ENCODE results near the gene HAUS8. TPM values are rescaled to one million over a fixed set of nuclear protein-coding genes. Genes with fewer than 3 reads are reported as not detected.

HAUS8 gene
- total and polyA plus RNA-seq, 2 of the 4 experiments (the other 2 are of a cell fraction): 3.4 to 14.2 TPM

- H3K9me3 ChIP-seq (ENCODE audit: control insufficient read depth, insufficient read depth, low read length): no peaks in the 10 kb centered on the region; the same call in 1 of the 2 replicates
- H4K91ac ChIP-seq (ENCODE audit: insufficient read depth, low read depth, low read length): no peak overlapping the region
- H3K4ac ChIP-seq (ENCODE audit: low read depth, low read length): peak overlapping the region; percentile 39; the same call in 1 of the 2 replicates
- H2AK5ac ChIP-seq (ENCODE audit: low read depth, low read length): peak overlapping the region; percentile 43; the same call in 1 of the 2 replicates
- dilution Hi-C loops (cut with HindIII; ENCODE audit: low sequenced_read_pairs, unreplicated experiment): no loop called here
- 0 out of 2 replicates have a peak overlapping the region, but pooled peaks have one; percentile 21 for H3K14ac ChIP-seq (replicated peaks; ENCODE audit: low read depth, low read length)
- H2BK15ac ChIP-seq (ENCODE audit: low read depth, low read length): no peak overlapping the region
- H2AK9ac ChIP-seq (replicated peaks; ENCODE audit: low read depth, low read length, poor library complexity): peak overlapping the region; percentile 81
- no peak overlapping the region for H3K56ac ChIP-seq (ENCODE audit: extremely low read depth, insufficient read depth, low read length)
- peak overlapping the region in 1 of 2 experiments; percentile 38; a peak in 1 of 4 replicates for H4K8ac ChIP-seq (ENCODE audit: low read depth in 2 of 2, low read length in 2 of 2)
- in situ Hi-C loops (cut with MboI; ENCODE audit: low sequenced_read_pairs): no loop called here
- ChIA-PET POLR2A (ENCODE audit: unreplicated experiment) (no interaction called here), CTCF (no interaction called here)
- peaks cover 31% of the 10 kb centered on the region for H3K4me1 ChIP-seq (ENCODE audit: control insufficient read depth, insufficient read depth, low read length)
- ATAC-seq (ENCODE audit: low read depth) (no peak), DNase-seq (no peak)
- H3K79me1 ChIP-seq (ENCODE audit: low read depth in 1 of 2, low read length in 2 of 2): peaks cover 19 to 76% of the 10 kb centered on the region in 2 experiments
- H3K36me3 ChIP-seq (ENCODE audit: control insufficient read depth, insufficient read depth, low read length): peaks cover 17% of the 10 kb centered on the region
- no peak overlapping the region; the same call in 1 of the 2 replicates for H4K5ac ChIP-seq (ENCODE audit: low read depth, low read length)
- peak overlapping the region; percentile 41 for H3K27ac ChIP-seq (ENCODE audit: insufficient read depth, low read length)
- H4K20me1 ChIP-seq (ENCODE audit: insufficient read depth, low read length): peaks cover 62% of the 10 kb centered on the region
- H2BK20ac ChIP-seq (ENCODE audit: low read depth, low read length): no peak overlapping the region
- intact Hi-C loops (cut with micrococcal nuclease): no loop called here
- 83% methylated on average over 1 of the region's 15 CpGs; no CpG with 5 or more reads in 1 of the 2 experiments for WGBS, 2 experiments (ENCODE audit: extremely low coverage in 2 of 2, insufficient read length in 1 of 2)
- H3K4me3 ChIP-seq (ENCODE audit: insufficient read depth, low read depth, low read length): no peak overlapping the region
- no peak overlapping the region for H3K9ac ChIP-seq (ENCODE audit: low read depth, low read length)
- H3K18ac ChIP-seq (ENCODE audit: low read depth, low read length): no peak overlapping the region
- H2AFZ ChIP-seq (replicated peaks; ENCODE audit: low read length, poor library complexity): peak overlapping the region; percentile 37
- peaks cover 38% of the 10 kb centered on the region for H3K9me1 ChIP-seq (ENCODE audit: insufficient read depth, low read length)
- peak overlapping the region; percentile 61 for H2BK5ac ChIP-seq (ENCODE audit: low read depth, low read length, poor library complexity, severe bottlenecking)
- TF ChIP-seq POLR2A (IDR thresholded peaks at IDR 0.05; ENCODE audit: low read depth, low read length) (no peak), ELK1 (IDR thresholded peaks at IDR 0.05; ENCODE audit: borderline replicate concordance, low read depth, low read length) (no peak), CEBPB (IDR thresholded peaks at IDR 0.05; ENCODE audit: low read depth, low read length) (no peak), MAFK (IDR thresholded peaks at IDR 0.05; ENCODE audit: low read depth, low read length) (no peak), USF2 (IDR thresholded peaks at IDR 0.05; ENCODE audit: low read depth, low read length) (no peak), MAZ (IDR thresholded peaks at IDR 0.05; ENCODE audit: borderline replicate concordance, low read depth, low read length) (no peak), CTCF (conservative IDR thresholded peaks at IDR 0.05; ENCODE audit: low read depth, low read length) (no peak), CHD1 (IDR thresholded peaks at IDR 0.05; ENCODE audit: low read depth, low read length) (no peak), BHLHE40 (IDR thresholded peaks at IDR 0.05; ENCODE audit: low read depth, low read length) (no peak), RFX5 (IDR thresholded peaks at IDR 0.05; ENCODE audit: low read depth, low read length) (no peak), RAD21 (IDR thresholded peaks at IDR 0.05; ENCODE audit: low read length) (no peak), FOS (IDR thresholded peaks at IDR 0.05; ENCODE audit: low read depth, low read length) (no peak), MXI1 (IDR thresholded peaks at IDR 0.05; ENCODE audit: borderline replicate concordance, low read depth, low read length) (no peak)
- H3K23ac ChIP-seq (ENCODE audit: low read depth, low read length): no peak overlapping the region; the same call in 1 of the 2 replicates
- no peak overlapping the region for H2BK120ac ChIP-seq (ENCODE audit: low read depth, low read length)
- H3K27me3 ChIP-seq (ENCODE audit: control insufficient read depth, insufficient read depth, low read length): no peaks in the 10 kb centered on the region
- no TSS peak for BruUV-seq (replicated peaks)
- H3K4me2 ChIP-seq (ENCODE audit: low read depth, low read length): no peak overlapping the region
Measured at GRCh38 chr19:17091758-17092333, 16.6 kb upstream of the HAUS8 start.
